ENCODE results near the gene MGAT1. TPM values are rescaled to one million over a fixed set of nuclear protein-coding genes. Genes with fewer than 3 reads are reported as not detected.

MGAT1 gene
- total and polyA plus RNA-seq, 2 of the 8 experiments (the other 6 are each of a cell fraction or from before 2014, with no cell fraction given): 66.8 to 77.0 TPM

- TF ChIP-seq ASH2L (IDR thresholded peaks at IDR 0.05; ENCODE audit: low read length): no peak
- TF ChIP-seq PHF8 (conservative IDR thresholded peaks at IDR 0.05; ENCODE audit: low read depth, low read length): no peak
- TF ChIP-seq SP1 (IDR thresholded peaks at IDR 0.05; ENCODE audit: low read depth, low read length): no peak
- no peak for TF ChIP-seq SP2 (IDR thresholded peaks at IDR 0.05; ENCODE audit: low read length)
These were observed 15.5 kb upstream of the MGAT1 start (continued) for GRCh38 chr5:180817893-180818674.
